Measurements from ENCODE around the gene IPO8.

IPO8 gene

DNA sequence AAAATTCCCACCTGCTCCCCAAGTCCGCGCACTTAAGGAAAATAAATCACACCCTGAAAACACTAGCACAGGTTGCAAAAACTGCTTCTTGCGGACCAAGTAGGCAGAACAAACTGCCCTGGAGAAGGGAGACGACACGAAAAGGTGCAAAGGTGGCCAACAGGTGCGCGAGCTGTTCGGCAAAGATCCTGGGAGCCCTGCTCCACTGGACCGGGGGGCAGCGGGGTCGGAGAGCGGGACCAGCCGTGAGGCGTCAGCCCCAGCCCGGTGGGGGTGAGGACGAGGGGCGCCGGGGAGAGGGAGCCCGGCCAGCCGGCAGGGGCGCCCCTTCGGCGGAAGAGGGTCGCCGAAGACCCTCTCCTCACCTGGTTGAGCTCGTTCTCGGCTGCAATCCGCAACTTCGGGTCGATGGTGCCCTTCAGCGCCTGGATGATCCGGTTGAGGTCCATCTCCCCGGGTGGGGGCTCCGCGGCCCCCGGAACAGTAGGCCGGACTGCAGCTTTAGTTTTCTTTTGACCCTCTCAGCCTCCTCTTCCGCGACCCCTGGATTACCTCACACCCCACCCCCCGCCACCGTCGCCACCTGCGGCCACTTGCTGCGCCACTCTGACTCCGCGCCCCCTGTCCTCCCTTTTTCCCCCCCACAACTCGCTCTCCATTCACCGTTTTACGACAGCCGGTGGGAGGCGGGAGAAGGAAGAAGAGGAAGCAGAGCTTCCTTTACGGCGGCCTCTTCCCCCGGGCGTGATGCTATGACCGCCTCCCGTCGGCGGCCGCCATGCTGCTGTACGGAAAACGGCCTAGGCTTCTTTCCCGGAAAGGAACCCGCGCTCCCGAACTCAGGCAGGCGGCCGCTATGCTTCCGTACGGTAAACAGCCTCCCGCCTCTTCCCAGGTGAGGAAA lies at the start of gene IPO8:
IPO8 (minus strand) TSS at position 671 of the 904 bp plus-strand sequence; CDS start at position 449, 222 bp downstream.
- DNase-seq, result peak; percentile 85

GRCh38 chr12:30744321-30744720 lies 48.7 kb upstream of the IPO8 start:
- no peak for DNase-seq

DNA sequence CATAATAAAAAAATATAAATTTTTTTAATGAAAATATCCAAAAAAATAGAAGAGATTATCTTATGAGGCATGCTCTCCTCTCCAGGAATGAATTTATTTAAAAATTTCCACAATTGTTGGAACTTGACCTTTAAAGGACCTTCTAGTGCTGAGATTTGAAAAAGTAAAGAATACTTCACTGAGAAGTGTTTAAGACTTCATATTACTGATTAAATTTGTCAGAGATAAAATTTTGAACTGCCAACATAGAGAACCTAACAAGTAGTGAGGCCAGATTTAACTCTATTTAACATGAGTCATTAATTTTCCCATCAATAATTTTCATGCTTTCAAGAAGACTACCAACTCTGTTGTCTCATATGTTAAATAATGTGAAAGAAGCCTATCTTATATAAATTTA lies 44.6 kb upstream of the IPO8 start:
- DNase-seq, result no peak

GRCh38 chr12:30739020-30739419 lies 43.4 kb upstream of the IPO8 start:
- no peak for DNase-seq

- no peak for DNase-seq
Measured at GRCh38 chr12:30732954-30733637, 37.4 kb upstream of the IPO8 start.

DNA sequence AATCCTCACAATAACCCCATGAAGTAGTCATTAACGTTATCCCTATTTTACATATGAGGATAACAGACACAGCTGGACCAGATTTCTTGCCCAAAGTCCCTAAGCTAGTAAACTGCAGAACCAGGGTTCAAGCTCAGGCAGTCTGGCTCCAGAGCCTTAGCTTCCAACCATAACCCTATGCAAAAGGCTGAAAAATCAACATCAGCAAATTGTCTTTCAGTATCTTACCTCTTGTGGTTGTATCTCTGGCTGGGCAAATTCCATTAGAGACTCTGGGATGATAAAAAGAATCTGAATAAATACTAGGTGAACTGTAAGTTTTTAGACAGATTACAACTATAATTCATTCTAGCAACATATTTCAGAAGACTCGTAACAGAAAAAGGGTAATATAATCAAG lies 34.3 kb upstream of the IPO8 start:
- DNase-seq, result no peak

DNA sequence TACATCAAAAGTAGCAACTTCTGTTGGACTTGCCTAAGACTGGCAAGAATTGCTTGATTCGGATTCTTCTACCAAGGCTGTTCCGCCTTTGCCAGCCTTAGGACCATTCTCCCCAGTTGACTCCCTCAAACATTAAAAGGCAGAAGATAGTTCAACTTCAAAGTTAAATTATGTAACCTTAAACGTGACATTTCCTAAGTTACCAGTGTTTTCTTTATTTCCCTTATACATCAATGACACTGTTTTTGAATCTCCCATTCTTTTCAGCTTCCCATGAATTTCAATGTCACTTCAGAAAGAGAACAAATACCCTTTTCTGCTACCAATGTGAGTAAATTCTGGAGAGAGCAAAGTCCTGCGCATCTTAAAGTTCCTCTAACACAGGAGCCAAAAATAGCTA lies 33.9 kb upstream of the IPO8 start:
- no peak for DNase-seq

DNA sequence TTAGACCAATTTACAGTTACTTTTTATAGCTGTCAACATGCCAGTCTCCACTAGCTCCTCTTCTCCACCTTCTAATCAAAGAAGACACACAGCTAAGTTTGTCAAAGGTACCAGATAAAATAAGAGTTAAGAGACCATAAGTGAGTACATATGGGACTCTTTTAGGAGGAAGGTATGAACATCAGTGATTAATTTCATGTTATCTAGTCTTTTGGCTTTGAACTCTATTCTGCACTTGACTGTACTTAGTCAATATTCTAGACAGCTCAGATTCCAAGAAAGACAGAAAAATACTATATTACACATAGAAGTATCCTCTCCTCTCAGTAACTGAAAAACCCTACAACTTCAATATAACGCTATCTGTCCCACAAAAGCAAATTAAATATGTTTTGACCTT lies 31.0 kb upstream of the IPO8 start:
- no peak for DNase-seq

- no peak for DNase-seq
Measured at GRCh38 chr12:30725739-30726138, 30.1 kb upstream of the IPO8 start.

DNA sequence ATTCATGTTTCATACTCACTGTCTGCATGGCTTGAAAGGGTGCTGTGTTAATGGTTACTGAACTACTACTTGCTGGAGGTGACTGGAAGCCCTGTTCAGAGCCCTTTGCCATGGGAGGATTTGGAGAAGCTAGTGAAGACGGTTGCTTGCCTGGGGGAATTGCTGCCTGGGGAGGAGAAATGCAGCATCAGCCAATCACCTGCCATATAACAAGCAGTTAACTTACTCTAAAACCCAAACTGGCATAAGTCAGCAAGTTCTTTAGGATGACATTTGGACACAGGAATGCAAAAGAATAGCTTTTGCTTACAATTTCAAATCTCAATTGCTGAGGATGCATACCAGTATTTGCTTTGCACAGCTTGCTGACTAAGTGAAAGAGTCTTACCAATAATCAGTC lies 23.4 kb upstream of the IPO8 start:
- DNase-seq, result no peak

DNA sequence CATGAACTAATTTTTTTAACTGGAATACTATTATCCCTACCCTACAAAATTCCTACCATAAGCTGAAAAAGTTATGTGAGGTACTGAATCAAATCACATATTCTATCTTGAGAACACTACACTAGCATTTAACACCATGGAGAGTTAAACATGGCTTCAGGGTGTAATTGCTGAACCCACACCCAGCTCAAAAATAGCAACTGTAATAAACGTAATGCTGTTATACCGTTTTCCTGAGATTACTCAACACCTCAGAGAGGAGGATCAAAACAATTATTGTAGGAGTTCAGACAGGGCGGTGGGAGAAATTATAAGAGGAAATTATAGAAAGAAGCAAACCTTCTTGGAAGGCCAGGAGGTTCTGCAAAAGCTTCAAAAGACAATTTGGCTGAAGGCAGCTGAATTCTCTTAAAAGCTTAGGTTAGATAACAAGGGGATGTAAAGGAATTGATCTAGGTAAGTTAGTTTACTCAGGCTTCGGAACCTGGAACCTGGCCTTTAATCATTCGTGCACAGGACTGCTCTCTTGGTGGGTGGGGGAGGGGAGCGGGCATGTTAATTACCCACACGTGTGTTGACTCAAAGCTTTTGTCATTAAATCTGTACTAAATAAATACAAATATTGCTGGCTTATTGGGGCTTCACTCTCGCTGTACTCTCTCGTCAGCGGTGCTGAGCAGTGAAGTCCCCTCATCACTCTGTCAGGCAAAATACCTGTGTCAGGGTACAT lies 12.1 kb upstream of the IPO8 start:
- no peak for DNase-seq

GRCh38 chr12:30706476-30706875 lies 10.8 kb upstream of the IPO8 start:
- no peak for DNase-seq

- DNase-seq, result no peak
Measured at GRCh38 chr12:30701056-30701455, 5.4 kb upstream of the IPO8 start.

- no peak for DNase-seq
Measured at GRCh38 chr12:30700216-30700900, 4.7 kb upstream of the IPO8 start.

- DNase-seq, result no peak
Measured at GRCh38 chr12:30698346-30698745, 2.7 kb upstream of the IPO8 start.

DNA sequence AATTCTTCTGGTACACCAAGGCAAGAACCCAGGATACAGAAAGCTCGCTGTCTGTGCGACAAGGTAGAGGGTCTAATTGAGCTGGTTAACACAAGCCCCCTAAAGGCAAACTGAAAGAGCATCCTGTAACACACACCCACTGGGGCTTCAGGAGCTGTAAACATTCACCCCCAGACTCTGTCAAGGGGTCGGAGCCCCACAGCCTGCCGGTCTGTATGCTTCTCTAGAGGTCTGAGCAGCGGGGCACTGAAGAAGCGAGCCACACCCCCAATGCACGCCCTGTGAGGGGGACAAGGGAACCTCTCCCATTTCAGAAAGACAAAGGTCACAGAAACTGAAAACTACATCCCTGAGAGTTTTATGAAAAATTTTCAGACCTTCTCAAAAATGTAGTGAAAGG lies 1.3 kb upstream of the IPO8 start:
- no peak for DNase-seq

DNA sequence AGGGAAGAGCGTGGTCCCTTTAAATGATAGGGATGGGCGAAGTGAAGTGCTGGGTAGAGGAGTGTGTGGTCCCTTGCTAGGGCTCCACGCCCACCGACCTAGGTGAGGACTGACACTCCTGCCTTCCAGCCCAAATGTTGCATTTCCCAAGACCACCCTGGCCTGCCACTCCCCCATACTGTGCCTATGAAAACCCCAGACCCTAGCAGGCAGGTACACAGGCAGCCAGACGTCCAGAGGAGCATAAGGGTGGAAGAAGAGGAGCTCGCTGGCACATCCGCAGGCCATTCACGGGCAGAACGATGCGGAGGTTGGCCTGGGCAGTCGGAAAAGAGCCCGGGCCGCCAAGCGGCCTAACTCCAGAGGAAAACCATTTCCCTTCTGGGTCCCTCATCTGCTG lies 817 bp upstream of the IPO8 start:
- no peak for DNase-seq

- no peak for DNase-seq
Measured at GRCh38 chr12:30696103-30696408, 387 bp upstream of the IPO8 start.

- DNase-seq, result no peak
Measured at GRCh38 chr12:30694412-30695198, 1.1 kb downstream of the IPO8 start.

GRCh38 chr12:30692470-30692869 lies 3.2 kb downstream of the IPO8 start:
- DNase-seq, result no peak

DNA sequence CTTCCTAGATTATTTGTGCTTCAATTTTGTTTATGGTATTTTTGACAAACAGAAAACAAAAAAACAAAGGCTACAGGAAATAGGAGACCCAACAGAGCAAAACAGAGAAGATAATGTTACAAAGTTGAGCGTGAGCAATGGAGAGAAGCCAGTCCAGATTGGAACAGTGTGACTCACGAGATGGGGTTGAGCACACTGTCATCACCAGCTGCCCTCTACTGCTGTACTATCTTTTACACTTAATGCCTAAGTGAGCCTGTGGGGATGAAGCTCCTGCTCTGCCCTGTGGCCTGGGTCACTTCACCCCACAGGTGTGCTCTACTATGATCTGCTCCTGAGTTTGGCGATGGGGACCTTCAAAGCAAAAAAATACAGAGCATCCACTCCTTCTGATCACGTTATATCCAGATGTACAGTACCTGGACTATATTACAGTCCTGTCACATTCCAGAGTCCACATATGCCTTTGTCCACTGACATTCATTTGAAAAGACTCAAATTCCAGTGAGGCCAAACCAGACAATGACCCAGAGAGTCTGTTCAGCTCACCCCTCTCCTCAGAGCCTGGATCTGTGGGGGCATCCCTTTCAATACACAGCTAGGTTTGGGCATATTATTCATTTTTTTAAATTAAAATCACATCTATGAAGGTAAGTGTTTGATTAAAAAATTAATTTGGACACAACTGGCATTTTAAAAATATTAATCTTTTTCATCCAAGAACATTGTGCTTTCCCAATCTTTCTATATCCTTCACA lies 4.4 kb downstream of the IPO8 start:
- DNase-seq, result no peak

Data from stimulated activated CD4-positive, alpha-beta T cell treated with anti-CD3 and anti-CD28 coated beads, Interleukin-4, amount 100 ng/mL, for 1 hour (primary cell).